Measurements from ENCODE around the gene PRKCE. TPM values are rescaled to one million over a fixed set of nuclear protein-coding genes. Genes with fewer than 3 reads are reported as not detected.

Gene PRKCE
- total and polyA plus RNA-seq, 2 of the 8 experiments (the other 6 are each of a cell fraction or from before 2014, with no cell fraction given), result 0.54 to 2.1 TPM

DNA sequence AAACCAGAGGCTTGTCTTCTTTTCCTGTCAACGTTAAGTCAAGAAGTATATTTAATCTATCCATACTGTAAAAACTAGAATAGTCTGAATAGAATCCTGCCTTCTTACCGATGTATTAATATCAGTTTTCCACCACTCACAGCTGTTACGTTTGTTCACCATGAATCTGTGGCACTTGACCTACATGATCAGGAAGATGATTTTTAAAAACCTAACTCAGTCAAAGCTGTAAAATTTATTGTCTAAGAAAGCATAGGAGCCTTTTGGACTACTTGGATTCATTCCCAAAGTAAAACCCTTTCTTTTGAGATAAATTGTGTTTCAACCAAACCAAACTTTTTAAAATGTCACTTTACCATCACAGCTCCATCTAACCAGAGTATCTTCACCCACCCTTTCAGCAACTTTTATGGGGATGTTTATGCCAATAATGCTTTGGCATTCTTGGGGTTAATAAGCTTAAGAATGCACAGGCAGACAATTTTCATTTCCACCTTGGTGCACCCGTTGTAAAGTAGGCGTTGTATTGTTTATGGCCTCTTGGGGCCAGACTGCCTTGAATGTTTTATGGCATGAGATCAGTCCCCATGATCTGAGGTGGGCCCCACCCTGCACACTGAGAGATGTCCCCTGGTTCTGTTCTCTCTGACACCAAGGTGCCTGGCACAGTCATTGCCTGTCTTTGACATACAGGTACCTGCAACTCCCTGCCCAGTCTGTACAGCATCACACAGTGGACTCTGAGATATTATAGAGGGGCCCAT is 469.5 kb downstream of the PRKCE start:
- Histone ChIP-seq H3K18ac (ENCODE audit: extremely low read depth, low read length) (no peak overlapping the region), H3K9me3 (ENCODE audit: insufficient read depth in 2 of 2, low read depth in 1 of 2, low read length in 1 of 2) (no peaks in the 10 kb centered on the region), H2BK20ac (ENCODE audit: low read length) (no peak overlapping the region), H3K27me3 (replicated peaks in 1 of 4; ENCODE audit: control insufficient read depth in 3 of 4, extremely low read depth in 1 of 4, insufficient read depth in 3 of 4, low read length in 3 of 4) (no peaks in the 10 kb centered on the region), H3K23ac (ENCODE audit: insufficient read length) (no peak overlapping the region), H2BK5ac (ENCODE audit: low read depth, low read length) (no peak overlapping the region), H2AFZ (ENCODE audit: low read length) (no peak overlapping the region), H3K79me2 (ENCODE audit: control insufficient read depth in 1 of 2, insufficient read depth in 2 of 2, low read length in 2 of 2) (no peaks in the 10 kb centered on the region), H3K79me1 (ENCODE audit: low read depth, low read length) (no peaks in the 10 kb centered on the region), H3K4ac (replicated peaks; ENCODE audit: insufficient read length, low read depth, low read length) (no peak overlapping the region), H4K91ac (replicated peaks; ENCODE audit: insufficient read length, low read length) (no peak overlapping the region), H3K36me3 (ENCODE audit: control insufficient read depth in 2 of 4, insufficient read depth in 4 of 4, low read length in 3 of 4) (no peaks in the 10 kb centered on the region), H3K4me2 (ENCODE audit: insufficient read depth in 1 of 2, low read depth in 2 of 2, low read length in 2 of 2) (no peak overlapping the region), H3K4me1 (replicated peaks in 1 of 4; ENCODE audit: control insufficient read depth in 3 of 4, insufficient read depth in 4 of 4, low read length in 3 of 4) (peaks cover 0 to 2% (median 0%) of the 10 kb centered on the region in 4 experiments; a peak in 2 of 7 replicates), H3K14ac (ENCODE audit: insufficient read length) (no peak overlapping the region), H2BK120ac (replicated peaks; ENCODE audit: low read depth, low read length) (no peak overlapping the region), H3K23me2 (ENCODE audit: low read depth, low read length) (no peaks in the 10 kb centered on the region), H2BK12ac (ENCODE audit: low read depth, low read length) (no peak overlapping the region), H4K8ac (ENCODE audit: extremely low read depth, insufficient read depth, low read length) (no peak overlapping the region), H4K5ac (ENCODE audit: insufficient read length, low read depth, low read length) (no peak overlapping the region), H3K56ac (replicated peaks; ENCODE audit: insufficient read length, low read depth, low read length) (no peak overlapping the region), H3K9ac (replicated peaks in 1 of 4; ENCODE audit: extremely low read depth in 1 of 4, low read depth in 3 of 4, low read length in 3 of 4) (no peak overlapping the region), H2BK15ac (ENCODE audit: low read length) (no peak overlapping the region), H4K20me1 (replicated peaks in 1 of 2; ENCODE audit: control insufficient read depth in 1 of 2, insufficient read depth in 2 of 2, low read length in 2 of 2) (no peaks in the 10 kb centered on the region), H3K27ac (ENCODE audit: low read depth, low read length) (no peak overlapping the region), H3K4me3 (ENCODE audit: extremely low read depth in 1 of 4, insufficient read depth in 2 of 4, low read depth in 3 of 4, low read length in 4 of 4) (no peak overlapping the region), H2AK5ac (ENCODE audit: low read depth, low read length) (no peak overlapping the region)
- CTCF ChIA-PET (ENCODE audit: partially characterized antibody), result interaction anchor here (0.6 to 1.5 kb wide), 2 partner anchors 64 to 513 kb away, joined by 3 read pairs; no protein-coding TSS in a partner anchor
- POLR2A ChIA-PET (ENCODE audit: partially characterized antibody), result no interaction called here
- TF ChIP-seq KDM5A (IDR thresholded peaks at IDR 0.05; ENCODE audit: low read length), result no peak
- 89% methylated on average over 5 of the region's 5 CpGs; no CpG with 5 or more reads in 1 of the 2 experiments for WGBS, 2 experiments (ENCODE audit: extremely low coverage in 1 of 2, insufficient coverage in 1 of 2, insufficient read length in 1 of 2, insufficient replicate concordance in 2 of 2, low coverage in 1 of 2, low lambda C conversion rate in 2 of 2, missing lambda C conversion rate in 1 of 2)
- DNase-seq (ENCODE audit: low read depth in 1 of 2, low spot score in 2 of 2) (no peak), FAIRE-seq (no peak)
